HEK293 (cell line): ENCODE measurements around the gene PGC.
A peak's percentile ranks its signal among the peaks of the same experiment; 100 is the strongest.

Experiments used
- ELK4 ChIP-seq: IDR thresholded peaks from 2 replicates; pipeline ENCODE4 v1.6.1; 2011; ENCODE audit warnings: mild to moderate bottlenecking, low read depth, low read length, borderline replicate concordance
- KLF9 ChIP-seq: fragments of 450-650 bp; formaldehyde crosslinking; IDR thresholded peaks from 2 replicates; pipeline ENCODE4 v1.5.1; 2016; ENCODE audit warnings: missing biosample characterization, missing genetic modification characterization, low read depth
- MEIS1 ChIP-seq: sonication (generic); formaldehyde crosslinking; IDR thresholded peaks from 2 replicates; pipeline ENCODE4 v1.8.1; 2022; ENCODE audit warnings: missing genetic modification reagents, mild to moderate bottlenecking, borderline replicate concordance
- MYNN ChIP-seq: fragments of 450-650 bp; formaldehyde crosslinking; IDR thresholded peaks from 2 replicates; pipeline ENCODE4 v1.5.1; 2016; ENCODE audit warnings: missing biosample characterization, missing genetic modification characterization, borderline replicate concordance
- PBX3 ChIP-seq: sonication (generic); formaldehyde crosslinking; IDR thresholded peaks from 2 replicates; pipeline ENCODE4 v1.8.1; 2022; ENCODE audit warnings: mild to moderate bottlenecking, moderate library complexity, missing genetic modification reagents
- REST ChIP-seq: fragments of 450-650 bp; formaldehyde crosslinking; IDR thresholded peaks from 2 replicates; pipeline ENCODE4 v1.5.1; 2016; ENCODE audit warnings: missing biosample characterization, missing genetic modification characterization
- SCRT1 ChIP-seq: fragments of 450-650 bp; formaldehyde crosslinking; IDR thresholded peaks from 2 replicates; pipeline ENCODE4 v1.5.1; 2016; ENCODE audit warnings: missing biosample characterization, missing genetic modification characterization, borderline replicate concordance
- TCF7L2 ChIP-seq: IDR thresholded peaks from 2 replicates; pipeline ENCODE4 v1.6.1; 2011; ENCODE audit warnings: low read depth, mild to moderate bottlenecking, inconsistent platforms, low read length, moderate library complexity, borderline replicate concordance
- ZBTB1 ChIP-seq: fragments of 450-650 bp; formaldehyde crosslinking; IDR thresholded peaks from 2 replicates; pipeline ENCODE4 v1.5.1; 2016; ENCODE audit warnings: missing biosample characterization, missing genetic modification characterization
- ZBTB26 ChIP-seq: fragments of 450-650 bp; formaldehyde crosslinking; optimal IDR thresholded peaks from 2 replicates; pipeline ENCODE3; 2016; ENCODE audit warnings: missing biosample characterization, mild to moderate bottlenecking, missing genetic modification characterization
- ZFHX2 ChIP-seq: fragments of 450-650 bp; formaldehyde crosslinking; conservative IDR thresholded peaks from 2 replicates; pipeline ENCODE4 v1.5.1; 2016; ENCODE audit warnings: missing biosample characterization, missing genetic modification characterization
- ZFP37 ChIP-seq: fragments of 450-650 bp; formaldehyde crosslinking; IDR thresholded peaks from 2 replicates; pipeline ENCODE4 v1.5.1; 2016; ENCODE audit warnings: missing biosample characterization, missing genetic modification characterization
- ZNF2 ChIP-seq: fragments of 450-650 bp; formaldehyde crosslinking; IDR thresholded peaks from 2 replicates; pipeline ENCODE4 v1.5.1; 2016; ENCODE audit warnings: missing biosample characterization, missing genetic modification characterization
- ZNF416 ChIP-seq: fragments of 450-650 bp; formaldehyde crosslinking; IDR thresholded peaks from 2 replicates; pipeline ENCODE4 v1.5.1; 2016; ENCODE audit warnings: missing biosample characterization, missing genetic modification characterization
- ZNF433 ChIP-seq: fragments of 450-650 bp; formaldehyde crosslinking; IDR thresholded peaks from 2 replicates; pipeline ENCODE4 v1.5.1; 2016; ENCODE audit warnings: missing biosample characterization, missing genetic modification characterization, low read depth
- ZNF513 ChIP-seq: fragments of 450-650 bp; IDR thresholded peaks from 2 replicates; pipeline ENCODE4 v1.5.1; 2018; ENCODE audit warnings: missing biosample characterization, missing genetic modification characterization
- ZNF514 ChIP-seq: fragments of 450-650 bp; formaldehyde crosslinking; IDR thresholded peaks from 2 replicates; pipeline ENCODE4 v1.5.1; 2016; ENCODE audit warnings: missing biosample characterization, missing genetic modification characterization
- ZNF555 ChIP-seq: fragments of 450-650 bp; formaldehyde crosslinking; conservative IDR thresholded peaks from 2 replicates; pipeline ENCODE4 v1.5.1; 2017; ENCODE audit warnings: missing biosample characterization, mild to moderate bottlenecking, missing genetic modification characterization, inconsistent platforms
- ZNF571 ChIP-seq: fragments of 450-650 bp; formaldehyde crosslinking; IDR thresholded peaks from 2 replicates; pipeline ENCODE4 v1.5.0; 2017; ENCODE audit warnings: missing biosample characterization, missing genetic modification characterization
- ZNF610 ChIP-seq: fragments of 450-650 bp; formaldehyde crosslinking; IDR thresholded peaks from 2 replicates; pipeline ENCODE4 v1.5.1; 2016; ENCODE audit warnings: missing biosample characterization, missing genetic modification characterization, borderline replicate concordance
- ZNF645 ChIP-seq: fragments of 450-650 bp; formaldehyde crosslinking; IDR thresholded peaks from 2 replicates; pipeline ENCODE4; 2016; ENCODE audit warnings: missing biosample characterization, missing genetic modification characterization
- ZSCAN16 ChIP-seq: fragments of 450-650 bp; formaldehyde crosslinking; IDR thresholded peaks from 2 replicates; pipeline ENCODE4 v1.5.1; 2016; ENCODE audit warnings: missing biosample characterization, missing genetic modification characterization
- TF ChIP-seq, protein P1 (sequence below): fragments of 450-650 bp; formaldehyde crosslinking; IDR thresholded peaks from 2 replicates; pipeline ENCODE4 v1.5.1; 2017; ENCODE audit warnings: missing biosample characterization, missing genetic modification characterization
- TF ChIP-seq, protein P2 (sequence below): fragments of 450-650 bp; formaldehyde crosslinking; IDR thresholded peaks from 2 replicates; pipeline ENCODE4 v1.5.1; 2016; ENCODE audit warnings: missing biosample characterization, missing genetic modification characterization, borderline replicate concordance

PGC gene

GRCh38 chr6:41779788-41780550 is 32.8 kb upstream of the PGC start, which contains the start of gene FRS3 (continued):
- TF ChIP-seq ZBTB1 (tag by site-specific recombination) (no peak), ZNF416 (tag by site-specific recombination) (no peak), SCRT1 (tag by site-specific recombination) (no peak), ZNF513 (tag by site-specific recombination) (no peak), KLF9 (peak; percentile 96), ZNF433 (tag by site-specific recombination) (no peak), ZSCAN16 (no peak), TCF7L2 (no peak), ZNF555 (tag by site-specific recombination) (no peak), MEIS1 (CRISPR knock-in tag) (no peak), ZNF610 (tag by site-specific recombination) (no peak; the same call in 1 of the 2 replicates), REST (tag by site-specific recombination) (peak; percentile 45; the same call in 1 of the 2 replicates), PBX3 (CRISPR knock-in tag) (peak; percentile 90), ZNF514 (tag by site-specific recombination) (no peak), ZFHX2 (peak; percentile 94), ZNF571 (tag by site-specific recombination) (no peak), ELK4 (no peak), MYNN (tag by site-specific recombination) (no peak), ZNF2 (tag by site-specific recombination) (peak; percentile 39; the same call in 1 of the 2 replicates), ZFP37 (tag by site-specific recombination) (no peak), ZBTB26 (tag by site-specific recombination) (peak; percentile 68), ZNF645 (tag by site-specific recombination) (no peak)
- TF ChIP-seq, protein P1, sequence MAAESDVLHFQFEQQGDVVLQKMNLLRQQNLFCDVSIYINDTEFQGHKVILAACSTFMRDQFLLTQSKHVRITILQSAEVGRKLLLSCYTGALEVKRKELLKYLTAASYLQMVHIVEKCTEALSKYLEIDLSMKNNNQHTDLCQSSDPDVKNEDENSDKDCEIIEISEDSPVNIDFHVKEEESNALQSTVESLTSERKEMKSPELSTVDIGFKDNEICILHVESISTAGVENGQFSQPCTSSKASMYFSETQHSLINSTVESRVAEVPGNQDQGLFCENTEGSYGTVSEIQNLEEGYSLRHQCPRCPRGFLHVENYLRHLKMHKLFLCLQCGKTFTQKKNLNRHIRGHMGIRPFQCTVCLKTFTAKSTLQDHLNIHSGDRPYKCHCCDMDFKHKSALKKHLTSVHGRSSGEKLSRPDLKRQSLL (tag by site-specific recombination): no peak
- TF ChIP-seq, protein P2, sequence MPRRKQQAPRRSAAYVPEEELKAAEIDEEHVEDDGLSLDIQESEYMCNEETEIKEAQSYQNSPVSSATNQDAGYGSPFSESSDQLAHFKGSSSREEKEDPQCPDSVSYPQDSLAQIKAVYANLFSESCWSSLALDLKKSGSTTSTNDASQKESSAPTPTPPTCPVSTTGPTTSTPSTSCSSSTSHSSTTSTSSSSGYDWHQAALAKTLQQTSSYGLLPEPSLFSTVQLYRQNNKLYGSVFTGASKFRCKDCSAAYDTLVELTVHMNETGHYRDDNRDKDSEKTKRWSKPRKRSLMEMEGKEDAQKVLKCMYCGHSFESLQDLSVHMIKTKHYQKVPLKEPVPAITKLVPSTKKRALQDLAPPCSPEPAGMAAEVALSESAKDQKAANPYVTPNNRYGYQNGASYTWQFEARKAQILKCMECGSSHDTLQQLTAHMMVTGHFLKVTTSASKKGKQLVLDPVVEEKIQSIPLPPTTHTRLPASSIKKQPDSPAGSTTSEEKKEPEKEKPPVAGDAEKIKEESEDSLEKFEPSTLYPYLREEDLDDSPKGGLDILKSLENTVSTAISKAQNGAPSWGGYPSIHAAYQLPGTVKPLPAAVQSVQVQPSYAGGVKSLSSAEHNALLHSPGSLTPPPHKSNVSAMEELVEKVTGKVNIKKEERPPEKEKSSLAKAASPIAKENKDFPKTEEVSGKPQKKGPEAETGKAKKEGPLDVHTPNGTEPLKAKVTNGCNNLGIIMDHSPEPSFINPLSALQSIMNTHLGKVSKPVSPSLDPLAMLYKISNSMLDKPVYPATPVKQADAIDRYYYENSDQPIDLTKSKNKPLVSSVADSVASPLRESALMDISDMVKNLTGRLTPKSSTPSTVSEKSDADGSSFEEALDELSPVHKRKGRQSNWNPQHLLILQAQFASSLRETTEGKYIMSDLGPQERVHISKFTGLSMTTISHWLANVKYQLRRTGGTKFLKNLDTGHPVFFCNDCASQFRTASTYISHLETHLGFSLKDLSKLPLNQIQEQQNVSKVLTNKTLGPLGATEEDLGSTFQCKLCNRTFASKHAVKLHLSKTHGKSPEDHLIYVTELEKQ (tag by site-specific recombination): no peak; the same call in 1 of the 2 replicates
